HG03097 (cell line): ENCODE data around the gene MEF2C.
A peak's percentile ranks its signal among the peaks of the same experiment; 100 is the strongest.

Experiments used
- ATAC-seq: cut with Tn5 transposase; IDR thresholded peaks from one replicate; pipeline ENCODE4 v1.9.1; 2021; ENCODE audit not compliant: unreplicated experiment, low FRiP score

The MEF2C gene

DNA sequence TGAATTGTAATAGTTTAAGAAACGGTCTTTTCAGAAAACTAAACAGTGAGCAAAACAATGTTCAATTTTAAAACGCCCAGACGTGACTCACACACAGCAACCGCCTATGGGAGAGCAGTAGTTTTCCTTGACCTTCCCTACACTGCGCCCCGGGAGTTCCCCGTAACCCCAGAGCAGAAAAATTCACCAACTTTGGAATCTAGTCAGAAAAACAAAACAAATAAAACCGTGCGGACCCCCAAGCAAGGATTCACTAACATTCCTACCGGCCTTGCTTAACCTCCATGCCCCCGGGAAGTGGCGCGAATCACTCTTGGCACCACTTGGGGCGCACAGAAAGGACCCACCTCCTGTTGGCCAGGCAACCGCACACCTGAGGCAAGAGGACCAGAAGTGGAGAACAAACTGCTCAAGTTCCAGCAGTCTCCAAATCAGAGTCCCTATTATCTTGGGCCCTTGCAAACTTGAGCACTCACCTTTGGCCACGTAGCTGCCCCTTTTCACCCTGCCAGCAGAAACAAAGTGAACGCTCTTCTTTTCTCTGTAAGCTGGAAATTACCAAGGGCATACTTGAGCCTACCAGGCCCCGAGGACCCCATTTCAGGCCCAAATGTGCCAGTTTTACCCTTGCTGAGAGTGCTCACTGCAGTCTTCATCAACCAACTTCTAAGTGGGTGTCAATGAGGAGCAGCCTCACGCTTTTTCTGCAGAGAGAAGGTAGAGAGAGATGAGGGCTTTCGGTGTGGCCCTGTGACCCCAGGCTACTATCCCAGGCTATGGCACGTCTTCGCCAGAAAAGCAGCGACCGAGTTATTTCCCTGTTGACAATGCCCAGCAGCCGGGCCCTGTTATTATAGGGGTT, 189.7 kb downstream of the MEF2C start:
- ATAC-seq = no peak

DNA sequence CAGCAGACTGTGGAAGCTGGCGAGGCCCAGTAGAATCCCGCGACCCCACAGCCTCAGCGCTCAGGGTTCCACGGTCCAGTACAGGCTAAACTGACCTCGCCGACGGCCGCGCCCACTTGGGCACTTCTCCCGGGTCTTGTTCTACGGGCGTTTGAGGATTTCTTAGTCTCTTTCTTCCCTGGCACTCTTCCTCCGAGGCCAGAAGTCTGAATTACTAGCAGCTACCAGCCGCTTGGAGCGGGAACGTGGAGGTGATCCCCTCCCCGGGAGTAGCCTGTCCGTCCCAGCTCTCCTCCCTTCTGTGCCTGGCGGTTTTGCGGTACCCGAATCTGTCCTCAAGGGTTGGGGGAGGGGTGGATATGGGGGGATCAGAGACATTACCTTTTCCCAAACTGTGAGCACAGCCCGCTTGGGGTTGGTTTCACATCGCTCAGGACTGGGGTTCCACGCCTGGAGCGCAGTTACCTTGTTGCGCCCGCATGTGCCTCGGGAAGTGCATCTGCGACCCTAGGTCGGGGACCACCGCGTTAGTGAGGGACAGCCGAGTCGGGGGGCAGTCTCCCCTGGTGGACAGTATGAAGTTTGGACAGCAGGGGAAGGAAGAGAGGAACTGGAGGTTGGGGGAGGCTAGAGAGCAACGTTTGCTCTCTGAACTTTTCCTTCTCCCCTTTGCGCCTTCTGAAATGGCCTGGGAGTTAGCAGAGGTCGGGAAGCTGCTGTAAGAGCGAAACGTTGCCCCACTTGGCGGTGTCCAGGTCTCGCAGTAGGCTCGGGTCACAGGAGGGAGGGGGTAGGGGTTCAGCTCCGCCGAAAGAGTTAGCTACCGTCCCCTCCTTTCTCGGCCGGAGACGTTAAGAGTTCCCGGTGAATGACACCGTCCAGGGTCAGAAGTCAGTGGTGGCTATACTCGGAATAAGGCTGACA, 190.8 kb downstream of the MEF2C start:
- ATAC-seq = no peak

DNA sequence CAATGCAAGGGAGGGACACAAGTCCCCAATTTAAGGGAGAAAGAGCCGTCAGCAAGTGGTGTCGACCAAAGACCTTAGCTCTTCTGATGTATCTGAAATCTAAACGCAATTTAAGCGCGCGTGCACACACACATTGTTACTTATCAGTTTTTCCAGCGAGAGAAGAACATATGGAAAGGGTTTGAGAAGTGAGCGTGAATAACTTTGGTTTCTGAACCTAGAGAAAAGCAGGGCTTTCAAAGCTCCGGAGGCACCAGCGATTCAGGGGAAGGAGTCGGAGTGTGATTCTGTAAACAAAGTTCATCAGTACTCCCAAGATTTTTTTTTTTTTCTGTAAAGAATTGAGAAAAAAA, 191.8 kb downstream of the MEF2C start:
- ATAC-seq = no peak

DNA sequence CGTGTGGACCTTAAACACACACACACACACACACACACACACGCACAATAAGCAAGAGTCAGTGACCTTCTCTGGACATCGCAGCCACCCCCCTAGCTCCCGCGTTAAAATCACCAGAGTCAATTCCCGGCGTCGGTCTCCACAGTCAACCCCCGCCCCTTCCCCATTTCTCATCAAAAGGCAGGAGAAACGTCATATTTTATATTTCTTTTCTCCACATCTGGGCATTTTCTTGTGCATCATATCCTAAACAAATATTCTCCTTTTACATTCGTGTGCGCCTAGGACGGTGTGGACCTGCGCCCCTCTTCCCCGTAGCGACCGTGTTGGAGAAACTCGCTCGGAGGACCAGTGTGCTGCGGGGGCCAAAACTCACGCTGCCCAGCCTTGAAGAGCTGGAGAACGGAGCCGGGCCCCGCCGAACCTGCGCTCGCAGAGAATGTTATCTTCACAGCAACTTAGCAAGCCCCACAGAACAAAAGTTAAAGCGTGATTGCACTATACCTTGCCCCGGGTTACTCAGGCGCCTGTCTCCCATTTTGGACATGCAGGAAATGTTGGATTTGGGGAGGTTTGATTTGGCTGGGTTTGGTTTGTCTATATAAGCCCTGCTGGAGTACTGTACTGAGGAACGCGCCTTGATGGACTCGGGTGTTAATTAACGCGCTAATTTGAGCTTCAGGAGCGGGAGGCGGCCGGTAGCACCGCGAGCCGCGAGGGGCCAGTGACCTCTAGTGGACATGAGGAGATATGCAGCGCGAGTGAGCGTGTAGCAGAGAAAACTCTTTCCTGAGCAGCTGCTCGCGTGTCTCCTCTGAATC, 192.4 kb downstream of the MEF2C start:
- peak; percentile 77 for ATAC-seq

DNA sequence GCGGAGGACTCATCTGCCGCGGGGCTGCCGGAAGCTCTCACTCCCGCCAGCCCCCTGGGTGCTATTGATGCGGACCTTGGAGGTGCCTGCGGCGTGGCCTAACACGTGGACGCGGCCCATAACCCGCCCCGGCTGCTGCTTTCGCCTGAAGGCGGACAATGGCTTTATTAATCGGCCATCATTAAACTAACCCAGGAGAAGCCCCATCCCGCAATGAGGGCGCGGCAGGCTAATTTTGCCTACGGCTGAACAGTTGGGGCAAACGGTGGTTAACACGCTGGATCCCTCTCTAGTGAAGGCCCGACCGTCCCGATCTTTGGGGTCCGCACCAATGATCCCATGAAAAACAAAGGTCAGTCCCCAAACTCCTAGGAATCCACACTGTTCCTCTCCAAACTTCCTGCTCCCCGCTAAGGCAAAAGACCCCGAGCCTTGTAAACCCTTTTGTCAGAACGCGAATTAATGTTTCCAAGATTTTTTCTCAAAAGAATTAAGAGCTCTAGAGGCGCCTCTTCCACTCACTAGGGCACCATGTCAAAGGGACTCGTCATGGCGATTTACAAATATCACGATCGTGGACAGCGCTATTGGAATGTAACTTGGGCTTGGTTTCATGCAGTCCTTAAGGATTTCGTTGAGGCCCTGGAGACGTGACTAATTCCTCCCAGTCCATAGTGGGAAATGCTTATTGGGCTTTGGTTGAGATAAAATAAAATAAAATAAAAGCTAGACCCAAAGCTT, 193.1 kb downstream of the MEF2C start:
- no peak for ATAC-seq

DNA sequence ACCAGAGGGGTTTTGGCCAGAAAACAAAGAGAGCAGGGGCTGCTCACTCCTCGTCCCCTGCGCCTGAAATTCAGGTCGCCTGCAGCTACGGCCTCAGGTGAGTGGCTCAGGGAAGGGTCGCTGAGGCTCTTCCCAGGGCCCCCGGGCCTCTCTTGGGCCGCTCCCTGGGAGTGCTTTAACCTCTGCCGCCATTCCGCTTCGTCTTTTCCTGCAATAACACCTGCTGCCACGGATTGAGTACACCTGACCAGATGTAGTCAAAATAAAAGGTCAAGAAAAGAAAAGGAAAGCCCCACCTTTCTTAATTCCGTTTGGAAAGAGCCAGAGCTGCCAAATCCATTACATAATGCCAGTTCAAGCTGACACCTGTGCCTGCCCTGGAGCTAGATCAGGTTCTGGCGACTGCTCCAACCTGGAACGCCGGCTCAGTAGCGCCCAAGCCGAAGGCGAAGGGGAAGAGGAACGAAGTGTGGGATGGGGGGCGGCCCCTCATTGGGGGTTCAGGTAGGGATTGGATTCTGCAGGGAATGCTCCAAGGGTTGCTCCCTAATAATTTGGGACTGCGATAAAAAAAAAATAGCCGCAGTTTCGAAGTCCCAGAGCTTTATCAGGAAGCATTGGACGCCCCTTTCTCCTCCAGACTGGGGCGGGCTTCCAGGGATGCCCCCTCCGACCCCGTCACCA, 193.9 kb downstream of the MEF2C start:
- ATAC-seq = no peak

DNA sequence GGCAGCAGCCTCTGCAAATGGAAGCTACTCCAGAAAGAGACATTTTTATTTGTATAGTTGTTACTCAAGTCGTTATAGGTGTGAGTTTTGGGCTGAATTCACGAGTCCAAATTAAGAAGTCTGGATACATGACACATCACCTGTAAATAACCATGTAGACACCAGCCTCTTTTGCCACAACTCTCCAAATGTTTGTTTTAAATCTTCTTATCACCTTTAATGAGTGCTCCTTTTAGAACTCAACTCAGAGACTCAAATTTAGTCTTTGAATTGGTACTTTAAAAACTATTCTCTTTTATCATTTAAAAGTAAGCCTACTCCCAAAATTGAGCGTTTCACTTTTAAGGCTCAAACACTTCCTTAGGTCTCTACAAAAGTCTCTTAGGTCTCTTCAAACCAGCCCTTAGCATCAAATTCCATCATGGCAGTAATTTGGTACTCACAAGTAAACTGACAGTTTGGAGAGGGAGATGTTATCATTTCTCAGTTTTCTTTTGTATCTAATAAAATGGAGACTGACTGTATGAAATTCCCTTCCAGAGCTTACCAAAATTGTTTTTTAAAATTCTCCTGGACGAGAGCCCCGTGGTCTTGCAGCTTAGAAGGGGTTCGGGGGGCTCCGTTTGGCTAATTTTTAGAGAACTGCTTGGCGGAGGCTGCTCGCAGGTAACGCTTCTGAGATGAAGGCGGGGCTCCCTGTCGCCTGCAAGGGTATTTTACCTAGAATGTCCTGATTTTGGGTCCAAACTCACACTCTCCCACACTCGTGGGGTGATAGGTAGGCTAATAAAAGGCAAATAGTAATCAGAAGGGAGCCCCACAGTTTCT, 194.6 kb downstream of the MEF2C start:
- ATAC-seq = no peak

DNA sequence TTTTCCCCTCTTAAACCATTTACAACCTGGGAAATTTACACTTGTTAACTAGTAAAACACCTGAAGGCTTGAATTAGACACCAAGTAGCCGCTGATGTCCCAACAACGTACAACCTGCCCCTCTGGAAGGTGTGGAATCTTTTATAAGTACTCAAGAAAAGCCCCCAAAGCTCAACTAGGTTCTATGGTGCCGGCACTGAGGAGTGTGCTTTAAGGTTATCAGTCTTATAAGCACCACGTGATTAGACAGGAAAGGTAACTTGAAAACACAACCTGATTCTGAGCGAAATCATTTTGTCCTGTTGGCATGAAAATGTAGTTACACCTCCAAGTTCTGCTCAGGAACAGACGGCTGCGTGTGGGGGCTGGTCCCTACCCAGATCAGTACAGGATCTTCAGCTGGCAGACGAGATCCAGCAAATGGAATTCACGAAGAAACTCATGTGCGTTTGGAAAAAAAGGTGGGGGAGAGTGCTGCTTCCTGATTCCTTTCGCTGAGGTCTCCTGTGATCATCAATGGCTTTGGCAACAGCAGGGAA, 195.5 kb downstream of the MEF2C start:
- ATAC-seq = no peak

DNA sequence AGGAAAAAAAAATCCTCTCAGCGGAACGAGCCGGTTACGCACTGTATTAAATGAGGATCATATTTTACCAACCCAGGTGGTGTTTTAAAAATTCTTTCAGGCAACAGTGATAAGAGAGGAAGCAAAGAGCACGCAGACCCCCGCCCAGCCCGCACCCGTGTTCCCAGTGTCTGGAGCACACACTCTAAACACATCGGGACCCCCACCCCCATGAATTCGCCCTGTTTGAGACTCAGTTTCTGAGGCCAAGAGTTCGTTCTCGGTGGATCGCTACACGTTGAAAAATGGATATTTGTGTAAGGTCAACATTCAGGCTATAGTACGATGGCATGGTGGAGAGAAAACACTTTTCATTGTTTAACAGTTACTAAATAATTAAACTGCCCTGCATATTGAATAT, 196.3 kb downstream of the MEF2C start:
- no peak for ATAC-seq

DNA sequence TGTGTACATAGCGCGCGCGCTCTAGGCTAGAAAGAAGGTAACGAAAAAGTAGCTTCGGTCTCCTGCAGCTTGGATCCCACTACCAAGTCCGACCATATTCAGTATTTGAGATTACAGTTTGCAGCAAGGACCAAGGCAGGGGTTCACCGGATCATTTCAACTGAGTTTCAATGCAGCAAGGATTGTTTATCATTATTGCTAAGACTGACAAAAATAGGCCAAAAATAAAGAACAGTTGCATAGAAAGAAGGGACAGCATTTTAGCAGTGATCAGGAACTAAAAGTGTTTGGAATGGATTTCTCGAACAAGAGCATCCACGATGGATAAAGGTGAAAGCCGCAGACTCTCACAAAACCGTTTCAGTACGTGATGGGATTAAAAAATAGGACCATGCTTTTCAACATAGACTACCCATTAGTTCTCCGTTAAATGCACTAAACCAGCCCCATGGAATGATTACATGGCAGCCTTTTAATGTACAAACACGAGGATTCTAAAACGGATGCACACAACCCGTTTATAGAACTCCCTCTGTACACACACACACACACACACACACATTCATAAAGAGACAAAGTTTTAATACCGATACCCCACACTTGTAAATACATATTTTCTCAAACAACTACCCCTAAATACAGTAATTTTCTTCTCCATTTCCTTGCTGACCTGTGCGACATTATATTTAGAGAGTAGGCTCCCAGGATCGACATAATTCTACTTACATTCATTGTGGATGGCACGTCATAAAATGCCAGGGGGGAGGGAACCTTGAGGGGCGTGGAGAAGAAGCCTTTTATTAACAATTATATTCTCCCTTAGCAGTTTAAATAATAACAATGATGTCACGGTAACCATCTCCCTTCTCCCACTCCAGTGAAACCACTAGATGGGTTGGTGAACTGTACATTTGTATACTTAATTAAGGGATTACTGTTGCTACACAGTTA, 197.1 kb downstream of the MEF2C start:
- ATAC-seq = no peak

DNA sequence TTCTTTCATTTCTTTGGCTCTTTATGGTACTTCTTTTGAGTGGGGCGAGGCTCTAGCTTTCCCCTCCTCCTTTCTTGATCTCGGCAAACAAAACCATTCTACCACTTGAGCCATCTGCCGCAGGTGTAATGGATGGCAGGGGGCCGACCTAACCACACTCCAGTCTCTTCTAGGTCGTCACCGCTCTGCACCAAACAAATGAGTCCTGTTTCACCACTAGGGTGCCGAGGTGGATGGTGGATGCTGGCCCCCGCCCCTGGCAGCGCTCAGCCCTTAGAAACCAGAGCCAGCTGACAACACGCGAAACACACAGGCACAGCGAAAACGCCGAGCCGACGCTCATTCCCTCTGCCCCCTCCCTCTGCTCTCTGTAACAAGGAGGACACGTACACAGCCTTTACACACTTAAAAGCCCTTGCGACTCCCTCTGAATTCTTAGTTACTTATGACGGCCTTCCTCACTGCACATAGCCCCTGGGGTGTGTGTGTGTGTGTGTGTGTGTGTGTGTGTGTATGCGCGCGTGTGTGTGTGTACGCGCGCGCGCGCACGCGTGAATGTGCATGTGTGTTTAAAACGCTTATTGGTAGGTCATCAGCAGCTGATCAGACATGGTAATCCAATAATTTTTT, 199.4 kb downstream of the MEF2C start:
- peak; percentile 34 for ATAC-seq

DNA sequence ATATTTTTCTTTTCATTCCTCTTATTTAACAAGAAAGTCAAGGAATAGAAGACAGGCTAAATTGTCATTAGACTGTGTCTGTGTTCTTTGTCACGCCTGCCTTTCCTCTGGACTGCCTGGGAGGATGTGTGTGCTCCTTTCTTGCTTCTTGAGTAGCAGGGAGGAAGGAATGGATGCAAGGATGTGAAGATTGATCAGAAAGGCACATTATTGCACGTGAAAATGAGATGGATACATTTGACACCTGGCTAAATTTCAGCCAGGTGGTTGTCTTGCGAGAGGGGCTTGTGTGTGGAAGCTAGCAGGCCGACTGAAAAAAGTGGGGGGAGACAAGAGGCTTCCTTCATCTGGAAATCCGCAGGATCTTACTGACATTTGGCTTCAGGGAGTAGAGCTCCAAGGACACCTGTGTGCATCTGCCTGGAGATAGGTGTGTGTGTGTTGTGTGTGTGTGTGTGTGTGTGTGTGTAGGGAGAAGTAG, 200.1 kb downstream of the MEF2C start:
- no peak for ATAC-seq

DNA sequence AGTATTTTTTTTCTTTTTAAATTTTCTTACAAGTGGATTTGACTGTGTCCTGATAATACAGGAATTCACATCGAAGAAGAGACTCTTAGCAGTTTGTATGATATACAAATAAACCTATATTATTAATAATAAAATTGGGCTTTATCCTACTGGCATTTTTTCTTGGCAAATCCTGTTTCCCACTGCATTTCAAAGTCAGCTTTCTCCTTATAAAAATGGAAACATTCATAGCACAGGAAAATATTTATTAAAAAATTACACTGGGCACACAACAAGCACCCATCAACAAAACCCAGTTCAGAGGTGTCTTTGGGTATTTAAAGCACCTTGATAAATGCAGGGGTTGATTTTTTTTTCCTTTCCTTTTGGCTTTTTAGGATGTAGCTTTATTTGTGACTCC, 200.9 kb downstream of the MEF2C start:
- ATAC-seq = no peak

DNA sequence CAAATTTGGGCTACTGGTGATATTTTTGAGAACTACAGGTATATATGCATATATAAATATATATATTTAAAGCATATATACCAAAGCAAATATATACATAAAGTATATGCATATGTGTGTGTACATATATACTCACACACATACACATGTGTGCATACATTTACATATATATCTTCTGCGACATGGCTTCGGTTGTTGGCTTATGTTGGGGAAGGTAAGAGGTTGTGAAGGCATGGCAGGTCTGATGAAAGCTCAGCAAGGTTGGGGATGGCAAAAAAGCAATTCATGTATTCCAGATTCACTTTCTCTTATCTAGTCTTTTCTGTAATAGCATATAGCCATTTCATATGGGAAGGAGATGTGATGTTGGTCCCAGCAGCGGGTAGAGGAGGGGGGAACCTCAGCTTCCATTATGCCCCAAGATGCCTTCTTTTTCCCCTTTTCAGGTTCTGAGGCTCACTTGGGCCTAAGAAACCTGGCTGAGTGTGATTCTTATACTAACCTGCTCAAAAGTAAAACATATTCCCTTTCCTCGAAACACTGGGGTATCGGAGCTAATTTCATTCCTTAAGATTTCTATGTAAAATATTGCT, 201.7 kb downstream of the MEF2C start:
- no peak for ATAC-seq

DNA sequence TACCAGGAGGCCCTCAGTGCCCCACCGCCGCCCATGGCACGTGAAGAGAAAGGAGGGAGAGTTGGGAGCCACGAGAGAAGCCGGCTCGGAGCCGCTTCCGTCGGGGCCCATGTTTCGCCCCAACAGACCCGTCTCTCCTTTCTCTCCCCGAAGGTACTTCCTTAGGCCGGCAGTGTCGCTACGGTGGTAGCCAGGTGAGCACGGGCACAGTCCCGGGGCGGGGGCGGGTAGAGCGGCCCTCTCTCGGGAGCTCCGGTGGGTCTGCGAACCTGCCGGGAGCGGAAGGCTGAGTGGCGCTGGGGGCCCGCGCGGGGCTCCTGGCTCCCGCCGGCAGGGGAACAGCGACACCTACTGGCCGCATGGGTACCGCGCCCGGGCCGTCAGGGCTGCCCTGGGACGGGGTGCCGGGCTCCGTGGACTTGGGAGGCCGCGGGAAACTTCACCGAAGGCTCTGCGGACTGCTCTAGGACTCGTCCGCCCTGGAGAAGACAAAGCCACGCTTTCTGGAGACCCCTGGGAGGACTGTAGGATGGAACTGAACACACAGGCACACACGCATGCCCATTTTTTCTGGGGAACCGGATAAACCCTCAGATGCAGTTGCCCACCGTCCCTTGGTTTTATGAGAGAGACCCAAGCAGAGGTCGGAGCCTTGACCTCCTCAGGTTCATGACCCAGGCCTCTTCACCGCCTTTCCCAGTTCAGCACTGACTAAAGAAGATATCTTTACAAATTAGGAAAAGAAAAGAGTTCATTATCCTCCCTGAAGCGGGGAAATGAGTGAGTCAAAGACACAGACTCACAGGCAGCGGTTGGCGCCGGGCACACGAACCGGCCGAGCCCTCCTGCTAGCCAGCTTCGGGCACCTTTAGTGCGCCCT, 202.5 kb downstream of the MEF2C start:
- peak; percentile 90 for ATAC-seq
